Hepatocyte (in vitro differentiated cells): ENCODE data around the gene CHI3L2.

Experiments
- EZH2 ChIP-seq: fragments of 200-600 bp; sonication (generic); IDR thresholded peaks from 2 replicates; pipeline ENCODE4 v1.6.1; 2016; ENCODE audit warnings: antibody characterized with exemption, mild to moderate bottlenecking, borderline replicate concordance
- TF ChIP-seq, protein P1 (sequence below): fragments of 200-600 bp; sonication (generic); IDR thresholded peaks from 2 replicates; pipeline ENCODE4 v1.5.1; 2016; ENCODE audit warnings: antibody characterized with exemption, mild to moderate bottlenecking; ENCODE audit not compliant: poor library complexity

DNA sequence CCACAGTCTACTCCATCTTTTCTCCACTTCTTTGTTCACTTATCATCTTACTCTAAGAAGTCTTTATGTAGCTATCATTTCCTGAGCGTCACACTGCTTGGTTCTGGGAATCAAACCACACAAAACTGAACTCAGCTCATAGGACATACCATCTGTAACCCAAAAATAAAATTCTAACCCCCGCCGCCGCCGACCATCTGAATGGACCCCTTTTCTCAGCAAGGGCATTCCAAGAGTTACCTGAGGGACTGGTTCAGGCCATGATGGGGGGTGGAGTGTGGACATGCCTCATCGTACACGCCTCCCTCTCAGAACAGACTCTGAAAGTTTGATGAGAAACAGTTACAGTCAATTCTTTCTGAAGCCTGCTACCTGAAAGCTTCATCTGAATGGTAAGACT is 12.6 kb upstream of the CHI3L2 start:
- TF ChIP-seq, protein P1, sequence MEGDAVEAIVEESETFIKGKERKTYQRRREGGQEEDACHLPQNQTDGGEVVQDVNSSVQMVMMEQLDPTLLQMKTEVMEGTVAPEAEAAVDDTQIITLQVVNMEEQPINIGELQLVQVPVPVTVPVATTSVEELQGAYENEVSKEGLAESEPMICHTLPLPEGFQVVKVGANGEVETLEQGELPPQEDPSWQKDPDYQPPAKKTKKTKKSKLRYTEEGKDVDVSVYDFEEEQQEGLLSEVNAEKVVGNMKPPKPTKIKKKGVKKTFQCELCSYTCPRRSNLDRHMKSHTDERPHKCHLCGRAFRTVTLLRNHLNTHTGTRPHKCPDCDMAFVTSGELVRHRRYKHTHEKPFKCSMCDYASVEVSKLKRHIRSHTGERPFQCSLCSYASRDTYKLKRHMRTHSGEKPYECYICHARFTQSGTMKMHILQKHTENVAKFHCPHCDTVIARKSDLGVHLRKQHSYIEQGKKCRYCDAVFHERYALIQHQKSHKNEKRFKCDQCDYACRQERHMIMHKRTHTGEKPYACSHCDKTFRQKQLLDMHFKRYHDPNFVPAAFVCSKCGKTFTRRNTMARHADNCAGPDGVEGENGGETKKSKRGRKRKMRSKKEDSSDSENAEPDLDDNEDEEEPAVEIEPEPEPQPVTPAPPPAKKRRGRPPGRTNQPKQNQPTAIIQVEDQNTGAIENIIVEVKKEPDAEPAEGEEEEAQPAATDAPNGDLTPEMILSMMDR: no peak
- TF ChIP-seq EZH2: no peak
